Measurements from ENCODE around the gene PLEKHG4B. TPM values are rescaled to one million over a fixed set of nuclear protein-coding genes. Genes with fewer than 3 reads are reported as not detected.

Gene PLEKHG4B
- total RNA-seq, 2 donors from 2014 or later = 0.05 to 0.17 TPM

DNA sequence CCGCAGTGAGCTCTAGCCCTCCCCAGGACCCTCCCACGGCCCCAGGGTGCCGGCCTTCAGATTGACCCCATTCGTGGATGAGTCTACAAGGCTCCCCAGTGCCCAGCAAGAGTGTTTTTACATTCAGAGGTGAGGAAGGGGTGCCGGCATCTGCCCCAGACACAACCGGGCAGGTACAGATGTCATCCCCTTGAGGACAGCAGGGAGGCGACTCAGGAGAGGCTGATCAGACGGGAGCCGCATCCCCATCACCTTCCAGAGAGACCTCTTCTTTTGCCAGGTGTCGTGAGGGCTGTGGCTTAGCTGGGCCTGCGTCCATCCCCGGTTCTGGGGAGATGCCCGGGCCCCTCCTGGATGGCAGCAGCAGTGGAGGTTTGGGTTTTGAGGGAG lies 95.1 kb downstream of the PLEKHG4B start:
- H3K9me3 ChIP-seq = no peaks in the 10 kb centered on the region
- H3K27me3 ChIP-seq = peaks cover 8% of the 10 kb centered on the region
- intact Hi-C loops (cut with DNase I) = no loop called here
- H3K4me3 ChIP-seq = no peak overlapping the region
- TF ChIP-seq, protein P1, sequence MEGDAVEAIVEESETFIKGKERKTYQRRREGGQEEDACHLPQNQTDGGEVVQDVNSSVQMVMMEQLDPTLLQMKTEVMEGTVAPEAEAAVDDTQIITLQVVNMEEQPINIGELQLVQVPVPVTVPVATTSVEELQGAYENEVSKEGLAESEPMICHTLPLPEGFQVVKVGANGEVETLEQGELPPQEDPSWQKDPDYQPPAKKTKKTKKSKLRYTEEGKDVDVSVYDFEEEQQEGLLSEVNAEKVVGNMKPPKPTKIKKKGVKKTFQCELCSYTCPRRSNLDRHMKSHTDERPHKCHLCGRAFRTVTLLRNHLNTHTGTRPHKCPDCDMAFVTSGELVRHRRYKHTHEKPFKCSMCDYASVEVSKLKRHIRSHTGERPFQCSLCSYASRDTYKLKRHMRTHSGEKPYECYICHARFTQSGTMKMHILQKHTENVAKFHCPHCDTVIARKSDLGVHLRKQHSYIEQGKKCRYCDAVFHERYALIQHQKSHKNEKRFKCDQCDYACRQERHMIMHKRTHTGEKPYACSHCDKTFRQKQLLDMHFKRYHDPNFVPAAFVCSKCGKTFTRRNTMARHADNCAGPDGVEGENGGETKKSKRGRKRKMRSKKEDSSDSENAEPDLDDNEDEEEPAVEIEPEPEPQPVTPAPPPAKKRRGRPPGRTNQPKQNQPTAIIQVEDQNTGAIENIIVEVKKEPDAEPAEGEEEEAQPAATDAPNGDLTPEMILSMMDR (IDR thresholded peaks at IDR 0.05) = no peak
- H3K36me3 ChIP-seq = no peaks in the 10 kb centered on the region
- no peak for DNase-seq
- H3K9ac ChIP-seq (ENCODE audit: low read depth in 2 of 2, low read length in 2 of 2) = no peak overlapping the region
- H3K27ac ChIP-seq = no peak overlapping the region
- no peaks in the 10 kb centered on the region for H3K4me1 ChIP-seq

DNA sequence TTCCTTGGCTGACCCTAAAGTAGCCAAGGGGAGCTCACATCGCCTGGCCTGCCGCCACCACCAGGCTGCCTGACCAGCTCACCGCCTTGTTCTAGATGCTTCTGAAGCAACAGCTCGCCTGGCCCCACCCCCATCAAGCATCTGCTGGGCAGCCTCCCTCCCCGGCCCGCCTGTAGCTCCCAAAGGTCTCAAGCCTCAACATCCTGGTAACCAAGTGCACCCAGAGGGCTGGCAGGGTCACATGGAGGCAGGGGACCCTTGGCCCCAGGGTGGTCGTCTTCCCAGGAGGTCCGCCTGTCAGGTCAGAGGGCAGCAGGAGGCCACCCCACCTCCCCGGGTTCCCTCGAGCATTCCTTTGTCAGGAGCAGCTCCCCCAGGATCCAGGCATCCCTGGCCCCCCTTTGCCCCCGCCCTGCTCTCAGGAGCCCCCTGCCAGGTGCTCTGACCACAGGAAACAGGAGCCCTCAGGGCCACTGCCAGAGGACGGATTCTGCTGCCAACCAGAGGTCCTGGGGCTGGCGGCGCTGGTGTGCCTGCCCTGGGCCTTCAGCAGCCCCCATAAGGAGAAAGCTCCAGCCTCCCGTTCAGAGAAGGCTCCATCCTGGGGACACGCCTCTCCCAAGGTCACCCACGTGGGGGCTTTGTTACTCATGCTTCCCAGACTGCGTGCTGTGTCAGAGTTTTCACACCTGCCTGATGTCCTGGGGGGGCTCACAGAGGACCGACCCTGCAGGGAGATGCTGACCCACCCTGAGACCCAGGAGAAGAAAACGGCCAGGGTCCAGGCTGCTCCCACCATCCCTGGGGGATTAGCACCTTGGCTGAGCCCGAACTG lies 95.9 kb downstream of the PLEKHG4B start:
- peaks cover 8% of the 10 kb centered on the region for H3K27me3 ChIP-seq
- DNase-seq = no peak

DNA sequence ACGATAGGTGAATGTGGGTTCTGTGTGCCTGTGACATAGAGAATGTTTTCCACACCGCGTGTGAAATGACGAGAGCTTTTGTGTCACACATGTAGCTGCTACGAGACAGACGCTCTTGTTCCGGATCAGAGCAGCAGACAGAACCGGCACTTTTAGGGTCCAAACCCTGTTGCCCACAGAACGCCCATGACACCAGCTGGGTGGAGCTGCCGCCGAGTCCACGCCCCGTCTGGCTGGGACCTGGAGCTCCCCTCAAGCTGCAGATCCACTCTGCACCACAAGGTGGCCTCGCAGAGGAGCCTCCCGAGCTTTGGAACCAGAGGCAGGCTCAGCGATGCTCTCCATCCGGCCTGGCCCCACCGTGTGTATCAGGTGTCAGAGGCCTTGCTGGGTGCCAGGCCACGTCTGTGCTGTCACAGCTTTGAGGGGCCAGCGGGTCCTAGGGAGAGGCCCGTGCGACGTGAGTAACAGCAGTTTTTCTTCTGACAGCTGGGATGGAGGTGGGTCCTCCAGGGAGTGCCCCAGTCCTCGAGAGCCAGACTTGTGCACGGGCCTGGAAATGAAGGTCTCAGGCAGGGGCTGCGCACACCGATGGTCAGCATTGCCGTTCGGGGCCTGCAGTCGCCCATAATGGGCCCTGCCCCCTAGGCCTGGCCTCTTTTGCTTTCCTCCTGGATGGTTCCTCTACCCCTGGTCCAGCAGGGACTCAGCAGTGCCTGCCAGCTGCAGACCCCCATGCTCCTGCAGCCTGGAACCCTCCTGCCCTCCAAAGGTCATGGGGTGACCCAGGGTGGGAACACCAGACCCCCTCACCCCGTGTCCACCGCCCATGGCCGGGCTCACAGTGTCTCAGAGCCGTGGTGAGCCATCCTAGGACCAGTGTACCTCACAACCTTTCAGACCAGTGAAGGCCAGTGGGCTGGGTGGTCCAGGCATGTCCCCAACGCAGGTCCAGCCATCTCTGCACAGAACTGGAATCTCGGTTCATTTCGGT lies 96.8 kb downstream of the PLEKHG4B start:
- H3K4me3 ChIP-seq = no peak overlapping the region
- TF ChIP-seq, protein P1 (IDR thresholded peaks at IDR 0.05) = peak; percentile 94
- peaks cover 8% of the 10 kb centered on the region for H3K27me3 ChIP-seq
- H3K36me3 ChIP-seq = no peaks in the 10 kb centered on the region
- H3K9ac ChIP-seq (ENCODE audit: low read depth in 2 of 2, low read length in 2 of 2) = no peak overlapping the region
- H3K9me3 ChIP-seq = no peaks in the 10 kb centered on the region
- DNase-seq = peak; percentile 87
- H3K4me1 ChIP-seq = no peaks in the 10 kb centered on the region
- no peak overlapping the region for H3K27ac ChIP-seq
- intact Hi-C loops (cut with DNase I) = no loop called here

More for the DNA sequence above, 95.9 kb downstream of the PLEKHG4B start:
- H3K9ac ChIP-seq (ENCODE audit: low read depth in 2 of 2, low read length in 2 of 2) = no peak overlapping the region
- no peaks in the 10 kb centered on the region for H3K36me3 ChIP-seq
- intact Hi-C loops (cut with DNase I) = no loop called here
- TF ChIP-seq, protein P1 (IDR thresholded peaks at IDR 0.05) = no peak
- no peaks in the 10 kb centered on the region for H3K9me3 ChIP-seq
- H3K4me1 ChIP-seq = no peaks in the 10 kb centered on the region
- no peak overlapping the region for H3K4me3 ChIP-seq
- no peak overlapping the region for H3K27ac ChIP-seq

DNA sequence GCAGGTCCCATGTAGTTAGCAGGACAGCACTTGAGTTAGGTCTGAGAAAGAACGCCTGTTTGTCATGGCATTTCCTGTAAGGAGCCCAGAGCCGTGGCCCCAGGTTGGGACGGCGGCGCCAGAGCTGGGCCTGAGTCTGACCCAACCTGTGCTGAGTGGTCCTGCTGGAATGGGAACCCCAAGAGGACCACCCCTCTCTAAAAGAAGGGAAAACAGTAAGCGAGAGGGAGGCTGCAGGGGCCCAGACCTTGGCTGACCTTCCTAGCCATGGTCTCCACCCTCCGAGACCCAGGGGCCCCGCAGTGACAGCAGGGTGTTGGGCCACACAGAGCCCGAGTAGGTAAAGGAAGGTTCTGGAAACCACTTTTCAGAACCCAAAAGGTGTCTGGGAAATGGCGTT lies 97.5 kb downstream of the PLEKHG4B start:
- Histone ChIP-seq H3K36me3 (no peaks in the 10 kb centered on the region), H3K9me3 (no peaks in the 10 kb centered on the region), H3K4me1 (no peaks in the 10 kb centered on the region), H3K9ac (ENCODE audit: low read depth in 2 of 2, low read length in 2 of 2) (no peak overlapping the region), H3K27me3 (peaks cover 8% of the 10 kb centered on the region), H3K4me3 (no peak overlapping the region), H3K27ac (no peak overlapping the region)
- TF ChIP-seq, protein P1 (IDR thresholded peaks at IDR 0.05) = no peak
- DNase-seq = no peak
- intact Hi-C loops (cut with DNase I) = no loop called here

DNA sequence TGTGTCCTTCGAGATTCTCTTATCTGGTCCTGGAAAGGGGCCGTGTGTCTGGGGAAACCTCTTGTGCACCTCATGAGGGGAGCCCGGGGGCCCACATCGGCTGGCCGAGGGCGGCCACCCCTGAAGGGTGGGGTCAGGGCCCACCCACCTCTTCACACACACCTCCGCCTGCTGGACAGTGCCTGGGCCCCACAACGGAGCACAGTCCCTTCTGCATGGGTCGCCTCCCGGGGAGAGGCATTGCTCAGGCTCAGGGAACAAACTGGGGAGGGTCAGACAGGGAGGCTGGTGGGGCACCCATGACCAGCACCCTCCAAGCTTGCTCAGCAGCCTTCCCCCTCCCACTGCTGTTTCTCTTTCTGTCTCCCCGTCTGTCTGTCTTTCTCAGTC lies 98.0 kb downstream of the PLEKHG4B start:
- TF ChIP-seq, protein P1 (IDR thresholded peaks at IDR 0.05) = no peak
- DNase-seq = no peak
- H3K4me3 ChIP-seq = no peak overlapping the region
- peaks cover 8% of the 10 kb centered on the region for H3K27me3 ChIP-seq
- intact Hi-C loops (cut with DNase I) = no loop called here
- H3K4me1 ChIP-seq = no peaks in the 10 kb centered on the region
- no peak overlapping the region for H3K9ac ChIP-seq (ENCODE audit: low read depth in 2 of 2, low read length in 2 of 2)
- no peaks in the 10 kb centered on the region for H3K9me3 ChIP-seq
- H3K36me3 ChIP-seq = no peaks in the 10 kb centered on the region
- H3K27ac ChIP-seq = no peak overlapping the region

Measured in colonic mucosa (tissue), 4 donors.